Ureter (tissue), 1 donor: ENCODE measurements around the gene CTAGE1. TPM values are rescaled to one million over a fixed set of nuclear protein-coding genes. Genes with fewer than 3 reads are reported as not detected.

Experiments
- DNase-seq: peaks from one replicate; pipeline ENCODE4 v3.0.0-alpha.2; 2020; ENCODE audit warnings: low spot score
- total RNA-seq: library from RNA; stranded (reverse); gene quantifications from one replicate; pipeline ENCODE4 v1.2.4, GENCODE V29; 2023
- donor health status: DM: yes; HTN: yes; CAD: no.

The CTAGE1 gene
- total RNA-seq, 1 donor from 2014 or later, result not detected

DNA sequence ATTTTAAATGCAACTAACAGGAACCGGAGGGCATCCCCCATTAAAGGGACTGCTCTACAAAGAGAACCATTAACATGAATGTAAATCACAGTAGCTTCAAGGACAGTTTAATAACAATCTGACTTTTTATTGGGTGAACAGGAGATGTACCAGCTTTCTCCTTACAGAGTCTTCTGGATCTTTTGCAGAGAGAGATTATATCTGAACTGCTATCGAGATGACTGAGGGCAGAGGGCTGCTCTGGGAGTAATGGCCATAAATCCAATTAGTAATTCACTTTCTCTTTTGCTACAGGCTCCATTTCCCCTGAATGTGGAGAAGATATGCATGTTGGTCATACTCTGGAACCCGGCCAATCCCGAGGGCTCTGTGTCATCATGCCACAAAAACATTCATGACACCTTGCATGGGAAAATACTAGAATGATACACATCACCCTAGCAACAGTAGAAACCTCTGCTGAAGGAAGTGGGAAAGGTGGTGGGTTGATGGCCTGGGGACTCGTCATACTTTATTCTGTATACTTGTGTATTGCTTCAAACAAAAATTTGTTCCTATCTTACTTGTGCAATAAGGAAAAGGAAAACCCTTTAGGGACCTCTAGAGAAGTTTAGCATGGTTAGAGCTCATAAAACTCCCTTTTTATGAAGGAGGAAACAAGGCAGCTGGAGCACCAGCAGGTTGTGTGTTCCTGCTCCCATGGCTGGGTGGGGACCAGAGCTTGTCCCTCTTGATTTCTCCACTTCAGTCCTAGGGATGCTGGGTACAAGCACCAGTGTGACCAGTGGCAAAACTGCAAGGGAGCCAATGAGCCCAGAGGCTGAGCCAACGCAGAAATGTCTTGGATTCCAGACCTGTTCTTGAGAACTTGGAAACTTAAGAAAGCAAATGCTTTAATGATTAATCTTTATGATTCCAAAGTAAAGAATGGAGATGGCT is 26.0 kb downstream of the CTAGE1 start:
- DNase-seq, result peak; percentile 51

DNA sequence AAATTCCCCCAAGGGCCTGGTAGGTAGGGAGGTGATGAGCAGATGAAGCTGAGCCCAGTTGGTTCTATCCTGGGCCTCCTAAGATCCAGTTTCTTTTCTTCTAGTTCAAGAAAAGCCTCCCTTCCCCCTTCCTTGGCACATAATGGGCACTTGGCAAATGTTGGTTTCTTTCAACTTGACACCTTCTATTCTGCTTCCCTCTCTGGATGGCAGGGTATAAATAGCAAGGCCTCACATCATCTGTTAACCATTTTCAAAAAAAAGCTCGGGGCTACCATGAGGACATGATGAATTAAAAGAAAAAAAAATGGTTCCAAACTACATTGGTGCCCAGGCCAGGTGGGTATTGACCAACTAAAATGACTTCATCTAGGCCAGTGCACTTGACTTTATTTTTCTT is 29.9 kb downstream of the CTAGE1 start:
- DNase-seq, result no peak

DNA sequence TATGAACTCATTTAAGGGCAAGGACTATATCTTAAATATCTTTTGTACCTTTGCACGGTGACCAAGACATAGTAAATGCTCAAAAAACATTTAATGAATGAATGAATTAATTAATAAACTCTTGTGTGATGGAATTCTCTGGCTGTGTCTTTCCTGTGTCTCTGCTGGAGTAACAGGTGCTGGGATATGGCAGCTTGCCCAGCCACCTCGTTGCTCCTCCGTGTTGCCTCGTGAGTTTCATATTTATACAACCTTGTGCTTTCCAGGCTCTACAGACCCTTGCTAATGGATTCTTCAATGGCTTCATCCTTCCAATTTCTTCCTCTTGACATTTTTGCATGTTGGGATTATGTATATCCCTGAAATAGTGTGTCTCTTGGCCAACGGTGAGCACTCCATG is 30.4 kb downstream of the CTAGE1 start:
- no peak for DNase-seq

DNA sequence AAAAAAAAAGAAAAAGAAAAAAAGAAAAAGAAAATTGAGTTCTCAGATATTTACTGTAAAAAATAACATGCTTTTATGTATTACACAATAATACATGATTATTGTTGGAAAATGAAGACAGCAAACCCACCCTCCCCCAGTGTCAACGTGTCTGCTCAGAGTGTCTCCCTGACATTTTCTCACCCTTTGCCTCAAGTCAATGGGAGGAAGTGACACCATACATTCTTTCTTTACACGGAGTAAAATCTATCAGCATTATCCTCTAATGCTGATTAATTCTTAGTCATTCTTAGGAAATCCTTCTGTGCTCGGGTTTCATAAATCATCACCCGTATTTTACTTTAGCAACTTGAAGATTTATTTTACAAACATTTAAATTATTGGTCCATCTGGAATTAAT is 32.0 kb downstream of the CTAGE1 start:
- DNase-seq, result no peak

DNA sequence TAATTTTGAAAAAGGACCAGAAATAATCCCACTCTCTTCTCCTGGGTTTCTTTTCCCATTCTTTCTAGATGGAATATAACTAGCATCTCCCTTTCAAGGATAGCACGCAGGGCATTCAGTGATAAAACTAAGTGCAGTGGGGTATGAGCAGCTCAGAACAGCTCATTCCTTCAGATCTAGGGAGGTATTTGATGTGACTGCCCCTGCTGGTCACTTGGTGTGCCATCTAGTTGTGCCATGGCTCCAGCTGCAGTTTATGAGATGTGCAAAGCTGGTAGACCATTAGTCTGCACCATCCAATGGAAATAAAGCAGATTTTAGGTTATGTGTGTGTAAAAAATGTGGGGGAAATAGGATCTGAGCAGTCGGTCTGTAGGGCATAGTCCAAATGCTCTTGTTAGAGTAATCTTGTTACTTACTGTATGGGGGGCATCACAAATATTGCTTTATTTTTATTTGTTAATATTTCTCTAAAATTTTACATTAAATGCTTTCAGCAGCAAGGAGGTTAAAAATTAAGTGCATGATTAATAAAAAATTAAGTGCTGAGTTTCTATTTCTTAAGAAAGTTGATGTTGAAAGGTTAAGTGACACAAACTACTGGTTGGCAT is 38.9 kb downstream of the CTAGE1 start:
- no peak for DNase-seq

DNA sequence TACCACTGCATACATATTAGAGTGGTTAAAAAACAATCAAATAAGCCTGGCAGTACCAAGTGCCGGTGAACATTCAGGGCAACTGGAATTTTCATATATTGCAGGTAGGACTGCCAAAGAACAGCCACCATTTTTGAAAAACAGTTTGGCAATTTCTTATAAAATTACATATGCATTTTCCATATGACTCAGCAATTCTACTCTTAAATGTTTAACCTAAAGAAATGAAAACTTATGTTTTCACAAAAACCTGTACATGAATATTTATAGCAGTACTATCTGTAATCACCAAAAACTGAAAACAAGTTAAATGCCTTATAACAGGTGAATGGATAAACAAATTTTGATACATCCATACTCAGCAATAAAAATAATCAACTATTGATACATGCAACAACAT is 39.9 kb downstream of the CTAGE1 start:
- DNase-seq, result no peak

DNA sequence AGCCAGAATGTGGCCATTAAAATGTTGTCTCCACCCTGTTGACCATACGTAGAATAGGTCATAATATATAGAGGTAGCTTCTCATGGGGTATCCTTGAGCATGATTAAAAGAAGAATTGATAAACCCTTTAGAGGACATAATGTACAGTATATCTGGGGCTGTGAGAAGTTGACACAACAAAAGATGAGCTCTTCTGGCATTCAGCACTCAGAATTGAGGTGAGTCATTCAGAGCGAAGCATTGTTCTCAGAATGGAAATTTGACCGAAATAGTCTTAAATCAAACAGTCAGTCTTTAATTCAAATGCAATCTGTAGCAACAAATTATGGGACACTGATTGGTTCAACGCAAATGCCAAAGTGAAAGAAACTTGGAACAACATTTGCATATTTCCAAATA is 47.3 kb downstream of the CTAGE1 start:
- DNase-seq, result no peak

DNA sequence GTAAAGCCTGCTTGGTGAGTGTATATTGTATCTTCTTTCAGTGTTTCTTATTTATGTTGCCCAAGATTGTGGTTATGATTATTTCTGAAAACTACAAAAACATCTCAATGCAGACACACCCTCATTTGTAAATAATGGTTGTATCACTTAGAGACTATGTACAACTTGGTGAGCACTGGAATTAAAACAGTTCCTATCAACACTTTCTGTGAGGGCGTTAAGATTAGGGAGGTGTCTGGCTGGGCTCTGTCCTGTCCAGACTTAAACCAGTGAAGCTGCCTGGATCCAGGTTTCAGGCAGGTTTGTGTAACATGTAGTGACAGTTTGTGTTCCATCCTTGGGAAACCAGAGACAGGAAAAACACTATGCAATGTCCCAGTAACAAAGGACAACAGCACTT is 49.7 kb downstream of the CTAGE1 start:
- no peak for DNase-seq

DNA sequence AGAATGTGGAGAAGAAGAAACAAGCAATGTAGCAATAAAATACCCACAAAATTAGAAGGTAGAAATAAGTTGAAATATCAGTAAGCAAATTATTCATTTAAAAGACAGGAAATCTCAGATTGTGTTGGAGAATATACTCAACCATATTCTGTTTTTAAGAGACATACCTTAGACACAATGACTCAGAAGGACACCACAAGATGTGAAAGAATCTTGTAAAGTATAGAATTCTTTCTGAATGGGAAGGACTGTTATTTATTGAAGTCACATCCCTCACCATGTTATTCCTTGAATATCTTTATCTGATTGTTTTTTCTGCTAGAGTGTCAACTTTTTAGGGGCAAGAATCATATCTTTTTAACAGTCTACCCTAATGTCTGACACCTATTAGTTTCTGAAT is 50.4 kb downstream of the CTAGE1 start:
- DNase-seq, result no peak

DNA sequence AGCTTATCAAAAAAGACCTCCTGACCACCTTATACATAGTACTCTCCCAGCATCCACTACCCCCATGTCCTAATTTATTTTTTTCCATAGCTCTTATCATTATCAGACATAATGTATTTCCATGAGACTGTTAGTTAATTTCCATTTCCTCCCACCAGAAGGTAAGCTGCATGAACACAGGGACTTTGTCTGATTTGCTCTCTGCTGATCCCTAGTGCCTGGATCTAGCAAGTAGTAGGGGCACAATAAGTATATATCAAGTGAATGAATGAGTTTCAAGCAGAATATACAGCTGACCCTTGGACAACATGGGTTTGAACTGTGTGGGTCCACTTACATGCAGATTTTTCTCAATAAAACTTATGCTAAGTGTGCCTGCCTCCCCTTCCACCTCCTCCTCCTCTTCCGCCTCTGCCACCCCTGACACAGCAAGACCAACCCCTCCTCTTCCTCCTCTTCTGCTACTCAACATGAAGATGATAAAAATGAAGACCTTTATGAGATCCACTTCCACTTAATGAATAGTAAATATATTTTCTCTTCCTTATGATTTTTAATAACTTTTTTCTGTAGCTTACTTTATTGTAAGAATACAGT is 53.8 kb downstream of the CTAGE1 start:
- DNase-seq, result no peak

Other genes starting within 250 kb of the CTAGE1 start
- gene GATA6, start 248.3 kb downstream of the CTAGE1 start, total RNA-seq, result 12.6 TPM